ENCODE measurements around the gene CHIC2. TPM values are rescaled to one million over a fixed set of nuclear protein-coding genes. Genes with fewer than 3 reads are reported as not detected.

CHIC2 gene
- polyA plus RNA-seq, 1 experiment, result 15.6 TPM

DNA sequence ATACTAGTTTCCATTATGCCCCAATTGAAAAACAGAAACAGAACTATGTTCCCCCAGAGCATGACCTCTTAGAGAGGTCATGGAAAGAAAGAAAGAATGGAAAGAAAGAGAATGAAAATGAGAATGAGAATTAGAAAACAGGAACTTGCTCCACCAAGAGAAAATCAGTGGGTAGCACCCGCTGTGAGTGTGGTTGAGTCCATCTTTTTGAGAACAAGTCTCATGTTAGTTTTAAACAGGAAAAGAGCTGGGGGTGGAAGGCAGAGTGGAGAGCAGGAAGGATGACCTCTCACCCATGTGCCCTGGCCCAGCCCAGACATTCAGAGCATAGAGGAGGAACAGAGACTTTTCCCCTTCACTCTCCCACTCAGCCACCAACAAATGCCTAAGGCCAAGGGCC is 40.5 kb upstream of the CHIC2 start:
- ChIA-PET POLR2A (no interaction called here), CTCF (no interaction called here)
- H3K27me3 ChIP-seq (ENCODE audit: control insufficient read depth, insufficient read depth, low read length), result peaks cover 24% of the 10 kb centered on the region
- no peak overlapping the region for H3K4me3 ChIP-seq (ENCODE audit: low read depth, low read length)
- no peak for TF ChIP-seq CTCF (IDR thresholded peaks at IDR 0.05; ENCODE audit: insufficient read depth, low read depth, low read length)
- DNase-seq (ENCODE audit: low read depth), result no peak
- no peaks in the 10 kb centered on the region for H3K36me3 ChIP-seq (ENCODE audit: control insufficient read depth, insufficient read depth, low read length)

DNA sequence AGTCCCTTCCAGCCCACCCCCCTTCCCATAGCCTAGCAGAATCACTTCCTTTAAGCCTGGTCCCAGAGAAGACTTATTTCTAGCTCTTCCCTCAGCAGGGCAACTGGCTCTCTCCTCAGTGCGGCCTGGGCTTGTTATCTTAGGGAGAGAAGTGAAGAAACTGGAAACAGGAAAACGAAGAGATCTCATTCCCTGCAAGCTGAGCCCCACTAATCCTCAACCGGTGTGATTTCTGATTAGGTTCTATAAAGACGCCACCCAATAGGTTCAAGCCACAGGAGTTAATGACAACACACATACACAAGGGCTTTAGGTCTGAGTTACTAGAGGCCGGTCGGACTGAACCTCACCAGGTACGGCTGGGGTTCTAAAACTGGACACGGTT is 38.8 kb upstream of the CHIC2 start:
- TF ChIP-seq CTCF (IDR thresholded peaks at IDR 0.05; ENCODE audit: insufficient read depth, low read depth, low read length), result no peak
- CTCF ChIA-PET, result interaction anchor here (0.9 to 1.4 kb wide), 3 partner anchors 40 to 125 kb away, joined by 3 to 5 read pairs (median 3); no protein-coding TSS in a partner anchor
- Histone ChIP-seq H3K36me3 (ENCODE audit: control insufficient read depth, insufficient read depth, low read length) (no peaks in the 10 kb centered on the region), H3K4me3 (ENCODE audit: low read depth, low read length) (no peak overlapping the region), H3K27me3 (ENCODE audit: control insufficient read depth, insufficient read depth, low read length) (peaks cover 34% of the 10 kb centered on the region)
- DNase-seq (ENCODE audit: low read depth), result no peak
- POLR2A ChIA-PET, result no interaction called here

DNA sequence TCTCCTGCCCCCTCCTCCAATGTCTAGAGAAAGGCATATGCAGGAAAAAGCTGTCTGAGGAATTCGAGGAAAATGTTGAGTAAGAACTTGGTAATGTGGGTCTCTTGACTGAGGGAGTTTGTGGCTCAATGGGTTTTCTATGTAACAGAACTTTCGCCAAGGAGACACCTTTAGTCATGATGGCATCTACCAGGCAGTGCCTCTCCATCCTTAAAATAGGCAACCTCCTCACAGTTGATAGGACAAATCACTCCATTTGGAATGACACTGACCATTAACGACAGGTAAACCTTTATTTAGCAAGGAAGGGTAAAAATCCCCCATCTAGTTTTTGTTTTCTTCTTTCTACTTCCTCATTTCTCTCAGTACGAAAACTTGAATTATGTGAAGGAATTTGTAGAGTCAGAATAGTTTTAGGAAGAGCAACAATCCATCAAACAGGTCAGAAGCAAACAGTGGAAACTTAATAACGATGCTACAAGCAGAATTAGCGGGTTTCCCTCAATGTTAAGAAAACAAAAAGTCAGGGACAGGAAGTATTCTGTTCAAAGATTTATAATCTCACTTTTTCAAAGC is 38.2 kb upstream of the CHIC2 start:
- H3K27me3 ChIP-seq (ENCODE audit: control insufficient read depth, insufficient read depth, low read length), result peaks cover 35% of the 10 kb centered on the region
- no peak for DNase-seq (ENCODE audit: low read depth)
- H3K36me3 ChIP-seq (ENCODE audit: control insufficient read depth, insufficient read depth, low read length), result no peaks in the 10 kb centered on the region
- no peak overlapping the region for H3K4me3 ChIP-seq (ENCODE audit: low read depth, low read length)
- ChIA-PET POLR2A (no interaction called here), CTCF (interaction anchor here (0.6 to 1.4 kb wide), 2 partner anchors 50 to 125 kb away, joined by 3 read pairs; no protein-coding TSS in a partner anchor)
- no peak for TF ChIP-seq CTCF (IDR thresholded peaks at IDR 0.05; ENCODE audit: insufficient read depth, low read depth, low read length)

DNA sequence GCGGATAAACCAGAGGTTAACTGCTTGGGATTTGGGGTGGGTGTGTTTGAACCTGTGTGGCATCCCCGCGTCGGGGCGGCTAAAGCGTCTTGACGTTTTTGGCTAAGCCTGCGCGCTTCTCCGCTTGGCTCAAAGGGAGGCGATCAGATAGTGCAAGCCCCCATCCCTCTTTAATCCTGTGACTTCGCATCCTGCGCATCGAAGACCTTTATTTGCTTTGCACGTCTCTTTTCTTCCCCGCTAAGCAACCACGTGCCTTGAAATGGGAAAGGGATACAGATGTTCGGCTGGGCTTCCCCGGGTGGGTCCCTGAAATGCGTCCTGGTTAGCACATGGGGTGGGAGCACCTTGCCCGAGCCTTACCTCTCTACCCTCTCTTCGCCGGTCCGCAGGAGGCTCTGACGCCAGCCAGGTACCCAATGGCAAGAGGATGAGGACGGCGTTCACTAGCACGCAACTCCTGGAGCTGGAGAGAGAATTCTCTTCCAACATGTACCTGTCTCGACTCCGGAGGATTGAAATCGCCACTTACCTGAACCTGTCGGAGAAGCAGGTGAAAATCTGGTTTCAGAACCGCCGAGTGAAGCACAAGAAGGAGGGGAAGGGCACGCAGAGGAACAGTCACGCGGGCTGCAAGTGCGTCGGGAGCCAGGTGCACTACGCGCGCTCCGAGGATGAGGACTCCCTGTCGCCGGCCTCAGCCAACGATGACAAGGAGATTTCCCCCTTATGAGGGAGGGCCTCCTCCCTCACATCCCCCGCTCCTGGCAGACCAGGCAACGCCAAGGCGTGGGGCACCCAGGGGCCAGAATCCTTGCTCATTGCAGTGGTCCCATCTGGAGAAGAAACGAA is 37.0 kb upstream of the CHIC2 start:
- peaks cover 42% of the 10 kb centered on the region for H3K27me3 ChIP-seq (ENCODE audit: control insufficient read depth, insufficient read depth, low read length)
- ChIA-PET CTCF (no interaction called here), POLR2A (no interaction called here)
- no peak for TF ChIP-seq CTCF (IDR thresholded peaks at IDR 0.05; ENCODE audit: insufficient read depth, low read depth, low read length)
- H3K4me3 ChIP-seq (ENCODE audit: low read depth, low read length), result peak overlapping the region; percentile 37
- H3K36me3 ChIP-seq (ENCODE audit: control insufficient read depth, insufficient read depth, low read length), result no peaks in the 10 kb centered on the region
- no peak for DNase-seq (ENCODE audit: low read depth)

GRCh38 chr4:54100595-54101189 is 36.3 kb upstream of the CHIC2 start:
- CTCF ChIA-PET, result no interaction called here
- peak overlapping the region; percentile 37 for H3K4me3 ChIP-seq (ENCODE audit: low read depth, low read length)
- TF ChIP-seq CTCF (IDR thresholded peaks at IDR 0.05; ENCODE audit: insufficient read depth, low read depth, low read length), result no peak
- H3K27me3 ChIP-seq (ENCODE audit: control insufficient read depth, insufficient read depth, low read length), result peaks cover 42% of the 10 kb centered on the region
- POLR2A ChIA-PET, result no interaction called here
- DNase-seq (ENCODE audit: low read depth), result no peak
- H3K36me3 ChIP-seq (ENCODE audit: control insufficient read depth, insufficient read depth, low read length), result no peaks in the 10 kb centered on the region
